Chondrocyte (in vitro differentiated cells): ENCODE measurements around the gene LRP4. TPM values are rescaled to one million over a fixed set of nuclear protein-coding genes. Genes with fewer than 3 reads are reported as not detected.
A peak's percentile ranks its signal among the peaks of the same experiment; 100 is the strongest.

Source experiments
- DNase-seq: peaks from one replicate; pipeline ENCODE4 v3.0.0; 2021; ENCODE audit warnings: mixed read lengths, low spot score
- H3K27ac Mint-ChIP-seq: one replicate; pipeline ENCODE4 v1.8.0; 2021; ENCODE audit warnings: mild to moderate bottlenecking, moderate library complexity, mixed read lengths; ENCODE audit not compliant: unreplicated experiment
- H3K27me3 Mint-ChIP-seq: 2 replicates; pipeline ENCODE4 v1.8.0; 2021; ENCODE audit warnings: low read depth, mixed read lengths
- H3K36me3 Mint-ChIP-seq: 2 replicates; pipeline ENCODE4 v1.8.0; 2021; ENCODE audit warnings: low read depth, mixed read lengths
- H3K4me1 Mint-ChIP-seq: 2 replicates; pipeline ENCODE4 v1.8.0; 2021; ENCODE audit warnings: low read depth, mild to moderate bottlenecking, mixed read lengths
- H3K4me3 Mint-ChIP-seq: one replicate; pipeline ENCODE4 v1.8.0; 2021; ENCODE audit warnings: mild to moderate bottlenecking, moderate library complexity, mixed read lengths; ENCODE audit not compliant: unreplicated experiment
- H3K9me3 Mint-ChIP-seq: 2 replicates; pipeline ENCODE4 v1.8.0; 2021; ENCODE audit warnings: low read depth, mixed read lengths
- total RNA-seq: library from RNA; stranded (reverse); gene quantifications from 3 replicates; pipeline ENCODE4 v1.2.1, GENCODE V29; 2021
- TF ChIP-seq, protein P1 (sequence below): fragments of 200-600 bp; sonication (generic); IDR thresholded peaks from 2 replicates; pipeline ENCODE4 v1.5.0; 2021; ENCODE audit warnings: antibody characterized with exemption, mild to moderate bottlenecking, moderate library complexity

LRP4 gene
- total RNA-seq, 1 donor from 2014 or later, result 7.0 TPM

DNA sequence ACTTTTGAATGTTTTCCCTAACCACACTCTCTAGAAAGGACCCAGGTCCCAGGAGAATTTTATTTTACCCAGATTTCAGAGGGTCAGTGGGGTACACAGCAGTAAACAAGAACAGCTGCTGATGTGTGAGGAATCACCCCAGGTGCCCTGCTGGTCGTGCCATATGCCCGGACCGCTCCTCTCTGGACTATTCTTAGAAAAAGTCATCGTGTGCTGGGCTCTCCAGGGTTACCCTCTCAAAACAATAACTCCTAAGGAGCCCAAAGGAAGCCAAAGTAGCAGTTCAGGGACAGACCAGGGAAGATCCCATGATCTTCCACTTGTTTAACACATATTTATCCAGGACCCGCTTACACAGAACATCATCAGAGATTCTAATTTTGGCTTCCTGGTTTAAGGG, 29.7 kb downstream of the LRP4 start:
- Mint-ChIP-seq H3K27ac (no peak overlapping the region), H3K4me3 (no peak overlapping the region), H3K4me1 (peaks cover 4% of the 10 kb centered on the region), H3K9me3 (no peaks in the 10 kb centered on the region), H3K36me3 (peaks cover 3% of the 10 kb centered on the region), H3K27me3 (no peaks in the 10 kb centered on the region)
- TF ChIP-seq, protein P1, sequence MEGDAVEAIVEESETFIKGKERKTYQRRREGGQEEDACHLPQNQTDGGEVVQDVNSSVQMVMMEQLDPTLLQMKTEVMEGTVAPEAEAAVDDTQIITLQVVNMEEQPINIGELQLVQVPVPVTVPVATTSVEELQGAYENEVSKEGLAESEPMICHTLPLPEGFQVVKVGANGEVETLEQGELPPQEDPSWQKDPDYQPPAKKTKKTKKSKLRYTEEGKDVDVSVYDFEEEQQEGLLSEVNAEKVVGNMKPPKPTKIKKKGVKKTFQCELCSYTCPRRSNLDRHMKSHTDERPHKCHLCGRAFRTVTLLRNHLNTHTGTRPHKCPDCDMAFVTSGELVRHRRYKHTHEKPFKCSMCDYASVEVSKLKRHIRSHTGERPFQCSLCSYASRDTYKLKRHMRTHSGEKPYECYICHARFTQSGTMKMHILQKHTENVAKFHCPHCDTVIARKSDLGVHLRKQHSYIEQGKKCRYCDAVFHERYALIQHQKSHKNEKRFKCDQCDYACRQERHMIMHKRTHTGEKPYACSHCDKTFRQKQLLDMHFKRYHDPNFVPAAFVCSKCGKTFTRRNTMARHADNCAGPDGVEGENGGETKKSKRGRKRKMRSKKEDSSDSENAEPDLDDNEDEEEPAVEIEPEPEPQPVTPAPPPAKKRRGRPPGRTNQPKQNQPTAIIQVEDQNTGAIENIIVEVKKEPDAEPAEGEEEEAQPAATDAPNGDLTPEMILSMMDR, result no peak
- DNase-seq, result no peak

DNA sequence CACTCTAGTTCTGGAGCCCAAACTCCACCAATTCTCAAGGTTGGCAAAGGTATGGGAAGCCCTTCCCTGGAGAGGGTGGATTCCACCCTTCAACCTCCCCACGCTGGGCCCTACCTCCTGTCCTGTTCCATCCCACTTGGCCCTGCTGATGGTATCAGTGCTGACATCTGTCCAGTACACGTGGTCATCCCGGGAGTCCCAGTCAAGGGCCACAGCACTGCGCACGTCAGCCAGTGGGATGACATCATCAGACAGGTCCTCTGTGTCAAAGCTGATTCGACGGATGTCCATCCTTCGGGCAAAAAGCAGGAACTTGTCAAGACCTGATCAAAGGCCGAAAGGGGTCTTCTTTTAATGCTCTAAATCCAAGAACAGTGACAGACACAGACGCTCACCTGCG, 32.1 kb downstream of the LRP4 start:
- Mint-ChIP-seq H3K9me3 (no peaks in the 10 kb centered on the region), H3K4me3 (no peak overlapping the region), H3K36me3 (peaks cover 5% of the 10 kb centered on the region), H3K4me1 (peaks cover 4% of the 10 kb centered on the region), H3K27ac (no peak overlapping the region), H3K27me3 (no peaks in the 10 kb centered on the region)
- DNase-seq, result peak; percentile 55
- TF ChIP-seq, protein P1, result no peak

DNA sequence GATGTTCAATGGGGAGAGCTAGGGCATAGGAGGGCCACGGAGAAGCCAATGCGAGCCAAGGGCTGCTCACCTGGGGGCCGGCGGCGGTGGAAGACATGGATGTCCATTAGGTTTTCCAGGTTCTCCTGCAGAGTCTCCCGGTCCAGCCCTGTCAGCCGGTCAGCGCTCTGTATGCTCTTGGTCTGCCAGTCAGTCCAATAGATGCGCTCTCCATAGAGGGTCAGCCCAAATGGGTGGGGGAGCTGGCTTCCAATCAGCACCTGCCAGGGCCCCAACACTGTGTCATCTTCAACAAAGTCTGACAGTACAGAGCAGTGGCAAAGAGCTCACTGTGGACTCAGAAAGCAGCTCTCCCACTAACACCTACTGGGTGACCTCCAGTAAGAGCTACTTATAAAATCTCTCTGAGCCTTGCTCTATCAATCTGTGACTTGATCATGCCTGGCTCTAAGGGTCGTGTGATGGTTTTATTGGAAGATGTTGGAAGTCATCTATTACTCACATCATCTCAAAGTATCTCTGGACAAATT, 39.2 kb downstream of the LRP4 start:
- H3K4me3 Mint-ChIP-seq, result no peak overlapping the region
- no peak overlapping the region for H3K27ac Mint-ChIP-seq
- no peaks in the 10 kb centered on the region for H3K27me3 Mint-ChIP-seq
- H3K4me1 Mint-ChIP-seq, result no peaks in the 10 kb centered on the region
- no peak for DNase-seq
- no peaks in the 10 kb centered on the region for H3K9me3 Mint-ChIP-seq
- TF ChIP-seq, protein P1, result no peak
- peaks cover 17% of the 10 kb centered on the region for H3K36me3 Mint-ChIP-seq

DNA sequence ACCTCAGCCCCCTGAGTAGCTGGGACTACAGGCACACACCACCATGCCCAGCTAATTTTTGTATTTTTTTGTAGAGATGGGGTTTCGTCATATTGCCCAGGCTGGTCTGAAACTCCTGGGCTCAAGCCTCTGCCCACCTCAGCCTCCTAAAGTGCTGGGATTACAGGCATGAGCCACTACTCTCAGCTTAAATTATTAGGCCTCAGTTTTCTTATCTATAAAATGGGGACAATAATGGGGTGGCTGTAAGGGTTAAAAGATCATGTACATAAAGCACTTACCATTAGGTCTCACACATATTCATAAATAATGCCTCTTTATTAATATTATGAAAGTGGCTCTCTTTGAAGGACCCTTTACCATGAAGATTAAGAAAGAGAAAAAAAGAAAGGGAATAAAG, 40.8 kb downstream of the LRP4 start:
- H3K36me3 Mint-ChIP-seq, result peaks cover 22% of the 10 kb centered on the region
- TF ChIP-seq, protein P1, result no peak

DNA sequence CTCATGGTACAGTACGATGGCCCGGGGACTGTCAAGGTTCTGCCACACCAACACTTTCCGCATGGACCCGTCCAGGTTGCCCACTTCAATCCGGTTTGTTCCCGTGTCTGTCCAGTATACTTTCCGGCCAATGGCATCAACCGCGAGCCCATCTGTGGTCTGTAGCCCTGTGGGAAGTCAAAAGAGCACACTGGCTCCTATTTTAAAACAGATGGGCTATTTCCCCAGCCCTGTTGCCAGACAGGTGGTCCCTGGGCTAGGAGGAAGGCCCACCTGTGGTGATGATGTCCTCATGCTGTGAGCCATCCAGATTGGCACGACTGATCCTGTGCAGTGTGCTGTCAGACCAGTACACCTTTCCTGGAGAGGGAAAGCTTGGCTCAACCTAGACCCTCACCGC, 41.9 kb downstream of the LRP4 start:
- H3K4me3 Mint-ChIP-seq, result no peak overlapping the region
- no peaks in the 10 kb centered on the region for H3K4me1 Mint-ChIP-seq
- H3K9me3 Mint-ChIP-seq, result no peaks in the 10 kb centered on the region
- TF ChIP-seq, protein P1, result no peak
- H3K36me3 Mint-ChIP-seq, result peaks cover 24% of the 10 kb centered on the region
- H3K27me3 Mint-ChIP-seq, result no peaks in the 10 kb centered on the region
- no peak overlapping the region for H3K27ac Mint-ChIP-seq
- no peak for DNase-seq

More for the DNA sequence above, 40.8 kb downstream of the LRP4 start:
- no peak for DNase-seq
- Mint-ChIP-seq H3K27ac (no peak overlapping the region), H3K4me3 (no peak overlapping the region), H3K27me3 (no peaks in the 10 kb centered on the region), H3K4me1 (no peaks in the 10 kb centered on the region), H3K9me3 (no peaks in the 10 kb centered on the region)
